H1 (cell line): Measurements from ENCODE around the gene RHOBTB1. TPM values are rescaled to one million over a fixed set of nuclear protein-coding genes. Genes with fewer than 3 reads are reported as not detected.

Source experiments
- CTCF ChIA-PET: fragments of 300-600 bp; sonication (Branson Sonifier 250); formaldehyde crosslinking; loops from one replicate; lab custom pipeline; 2021; ENCODE audit not compliant: partially characterized antibody; lab: Charles Lee
- POLR2A ChIA-PET: fragments of 300-600 bp; sonication (Branson Sonifier 250); formaldehyde crosslinking; loops from one replicate; lab custom pipeline; 2021; ENCODE audit warnings: inconsistent platforms; ENCODE audit not compliant: partially characterized antibody; lab: Charles Lee
- DNase-seq, 2 experiments: peaks; one replicate each; pipeline versions ENCODE4 v3.0.0 to v3.0.0-alpha.2; 2010 to 2022; ENCODE audit warnings: low spot score in 2 of 2, low read depth in 1 of 2, mixed read lengths in 1 of 2
- FAIRE-seq: peaks from 2 replicates; lab custom pipeline; 2011; peaks lifted over from hg19 to GRCh38; lab: Jason Lieb, UNC
- H2AFZ ChIP-seq: 2 replicates; pipeline ENCODE4 v1.8.1; 2012; ENCODE audit warnings: low read length, inconsistent platforms
- H2AK5ac ChIP-seq: 2 replicates; pipeline ENCODE4 v1.6.1; 2013; ENCODE audit warnings: low read depth, low read length
- H2BK120ac ChIP-seq: replicated peaks from 2 replicates; pipeline ENCODE3; 2013; ENCODE audit warnings: low read depth, low read length, inconsistent platforms
- H2BK12ac ChIP-seq: 2 replicates; pipeline ENCODE4 v1.6.1; 2013; ENCODE audit warnings: low read depth, low read length
- H2BK15ac ChIP-seq: 2 replicates; pipeline ENCODE4 v1.6.1; 2013; ENCODE audit warnings: low read length
- H2BK20ac ChIP-seq: 2 replicates; pipeline ENCODE4 v1.6.1; 2013; ENCODE audit warnings: low read length
- H2BK5ac ChIP-seq: 2 replicates; pipeline ENCODE4 v1.6.1; 2013; ENCODE audit warnings: low read depth, low read length
- H3K14ac ChIP-seq: 2 replicates; pipeline ENCODE4 v1.6.1; 2013; ENCODE audit warnings: inconsistent platforms; ENCODE audit not compliant: insufficient read length
- H3K18ac ChIP-seq: 2 replicates; pipeline ENCODE4 v1.6.1; 2013; ENCODE audit warnings: low read length; ENCODE audit errors: extremely low read depth
- H3K23ac ChIP-seq: 2 replicates; pipeline ENCODE4 v1.6.1; 2013; ENCODE audit warnings: inconsistent platforms; ENCODE audit not compliant: insufficient read length
- H3K23me2 ChIP-seq: 2 replicates; pipeline ENCODE4 v1.6.1; 2013; ENCODE audit warnings: low read depth, low read length
- H3K27ac ChIP-seq: 2 replicates; pipeline ENCODE4 v1.6.1; 2011; ENCODE audit warnings: low read depth, low read length, inconsistent platforms
- H3K27me3 ChIP-seq, 4 experiments: replicated peaks in 1 of 4; 1 replicate in 1 of 4; 2 replicates in 3 of 4; pipeline versions ENCODE4 v1.6.1 to v1.8.1; 2011 to 2013; ENCODE audit warnings: low read length in 3 of 4, mild to moderate bottlenecking in 3 of 4, inconsistent platforms in 2 of 4, mixed read lengths in 2 of 4, moderate library complexity in 1 of 4; ENCODE audit not compliant: control insufficient read depth in 3 of 4, insufficient read depth in 3 of 4; ENCODE audit errors: extremely low read depth in 1 of 4
- H3K36me3 ChIP-seq, 4 experiments: 2 replicates each; pipeline versions ENCODE4 v1.6.1 to v1.8.1; 2011 to 2013; ENCODE audit warnings: mild to moderate bottlenecking in 4 of 4, low read length in 3 of 4, moderate library complexity in 2 of 4, control low read depth in 1 of 4, inconsistent platforms in 1 of 4; ENCODE audit not compliant: insufficient read depth in 4 of 4, control insufficient read depth in 2 of 4
- H3K4ac ChIP-seq: replicated peaks from 2 replicates; pipeline ENCODE3; 2013; ENCODE audit warnings: low read length, low read depth, mixed read lengths, inconsistent platforms; ENCODE audit not compliant: insufficient read length
- H3K4me1 ChIP-seq, 4 experiments: replicated peaks in 1 of 4; 1 replicate in 1 of 4; 2 replicates in 3 of 4; pipeline versions ENCODE4 v1.6.1 to v1.8.1; 2011 to 2013; ENCODE audit warnings: low read length in 3 of 4, inconsistent platforms in 2 of 4, mixed read lengths in 1 of 4; ENCODE audit not compliant: insufficient read depth in 4 of 4, control insufficient read depth in 3 of 4
- H3K4me2 ChIP-seq, 2 experiments: 2 replicates each; pipeline versions ENCODE4 v1.6.1 to v1.8.1; 2011 to 2013; ENCODE audit warnings: low read depth in 2 of 2, low read length in 2 of 2, control low read depth in 1 of 2, inconsistent platforms in 1 of 2, mild to moderate bottlenecking in 1 of 2; ENCODE audit not compliant: insufficient read depth in 1 of 2
- H3K4me3 ChIP-seq, 4 experiments: fragments of 200-600, 300-600 bp in 1 of 4; sonication (generic), shearing (Covaris generic), sonication (Bioruptor Twin) in 1 of 4; 2 replicates each; pipeline versions ENCODE4 v1.5.1 to v1.8.1; 2011 to 2016; ENCODE audit warnings: low read length in 4 of 4, low read depth in 3 of 4, control low read depth in 2 of 4, inconsistent platforms in 2 of 4, mild to moderate bottlenecking in 2 of 4, mixed read lengths in 1 of 4, moderate library complexity in 1 of 4; ENCODE audit not compliant: insufficient read depth in 2 of 4; ENCODE audit errors: extremely low read depth in 1 of 4
- H3K56ac ChIP-seq: replicated peaks from 2 replicates; pipeline ENCODE3; 2013; ENCODE audit warnings: low read depth, mild to moderate bottlenecking, mixed read lengths, low read length, inconsistent platforms; ENCODE audit not compliant: insufficient read length
- H3K79me1 ChIP-seq: 2 replicates; pipeline ENCODE4 v1.6.1; 2013; ENCODE audit warnings: low read depth, low read length, control low read depth
- H3K79me2 ChIP-seq, 2 experiments: 2 replicates each; pipeline versions ENCODE4 v1.6.1 to v1.8.1; 2012 to 2013; ENCODE audit warnings: low read length in 2 of 2, mild to moderate bottlenecking in 2 of 2, inconsistent platforms in 1 of 2; ENCODE audit not compliant: insufficient read depth in 2 of 2, control insufficient read depth in 1 of 2
- H3K9ac ChIP-seq, 4 experiments: replicated peaks in 1 of 4; 1 replicate in 1 of 4; 2 replicates in 3 of 4; pipeline versions ENCODE4 v1.6.1 to v1.8.1; 2011 to 2013; ENCODE audit warnings: low read depth in 3 of 4, low read length in 3 of 4, control low read depth in 2 of 4, mild to moderate bottlenecking in 2 of 4, moderate library complexity in 2 of 4, inconsistent platforms in 1 of 4; ENCODE audit errors: extremely low read depth in 1 of 4
- H3K9me3 ChIP-seq, 2 experiments: 2 replicates each; pipeline versions ENCODE4 v1.6.1 to v1.8.1; 2012 to 2013; ENCODE audit warnings: mild to moderate bottlenecking in 2 of 2, moderate library complexity in 2 of 2, control low read depth in 1 of 2, inconsistent platforms in 1 of 2, low read depth in 1 of 2, low read length in 1 of 2, mixed read lengths in 1 of 2; ENCODE audit not compliant: insufficient read depth in 2 of 2
- H4K20me1 ChIP-seq, 2 experiments: replicated peaks in 1 of 2; 2 replicates each; pipeline versions ENCODE3 to v1.8.1; 2011 to 2013; ENCODE audit warnings: inconsistent platforms in 2 of 2, low read length in 2 of 2, mild to moderate bottlenecking in 1 of 2; ENCODE audit not compliant: insufficient read depth in 2 of 2, control insufficient read depth in 1 of 2
- H4K5ac ChIP-seq: 2 replicates; pipeline ENCODE4 v1.6.1; 2013; ENCODE audit warnings: low read length, low read depth, mixed read lengths, inconsistent platforms; ENCODE audit not compliant: insufficient read length
- H4K8ac ChIP-seq: 2 replicates; pipeline ENCODE4 v1.8.0; 2013; ENCODE audit warnings: mild to moderate bottlenecking, moderate library complexity, low read length, inconsistent platforms; ENCODE audit not compliant: insufficient read depth; ENCODE audit errors: extremely low read depth
- H4K91ac ChIP-seq: replicated peaks from 2 replicates; pipeline ENCODE3; 2013; ENCODE audit warnings: low read length, mixed read lengths, inconsistent platforms; ENCODE audit not compliant: insufficient read length
- CBX5 ChIP-seq: fragments of 300-800, 300-1000 bp; sonication (generic); IDR thresholded peaks from 2 replicates; pipeline ENCODE4 v1.7.1; 2016; ENCODE audit warnings: antibody characterized with exemption, low read length, low read depth
- KDM5A ChIP-seq: fragments of 200-600 bp; IDR thresholded peaks from 2 replicates; pipeline ENCODE4 v1.7.1; 2012; ENCODE audit warnings: mild to moderate bottlenecking, low read length, inconsistent platforms, mixed read lengths
- WGBS, 2 experiments: shearing (Covaris generic) in 1 of 2; methylation state at CpG; one replicate each; pipeline versions ENCODE4 v1.1.6 to v1.1.7; 2013 to 2015; ENCODE audit warnings: low lambda C conversion rate in 2 of 2, mixed read lengths in 2 of 2, inconsistent platforms in 1 of 2, low coverage in 1 of 2, missing lambda C conversion rate in 1 of 2; ENCODE audit not compliant: insufficient replicate concordance in 2 of 2, insufficient coverage in 1 of 2, insufficient read length in 1 of 2; ENCODE audit errors: extremely low coverage in 1 of 2, missing lambda C conversion rate in 1 of 2; 5-methylcytosine and 5-hydroxymethylcytosine counted together
- polyA plus RNA-seq, 7 experiments: library from polyadenylated mRNA; depleted of rRNA in 3 of 7; stranded (reverse) in 5 of 7; unstranded in 2 of 7; fragments of >200 nt in 5 of 7; fragments of 200-250 nt in 2 of 7; gene quantifications; 1 replicate in 5 of 7; 2 replicates in 1 of 7; 4 replicates in 1 of 7; pipeline versions ENCODE4 v1.2.1 to v1.2.3, GENCODE V29; 2011 to 2013; ENCODE audit warnings: missing spikeins in 2 of 7, mixed read lengths in 2 of 7
- total RNA-seq: library from RNA; stranded (reverse); fragmentation: NEBNext Ultra II Directional; extraction: Animal tissue kit (Norgen Biotek cat#: 25700); gene quantifications from 2 replicates; pipeline ENCODE4 v1.2.1, GENCODE V29; 2021

RHOBTB1 gene
- total and polyA plus RNA-seq, 2 of the 8 experiments (the other 6 are each of a cell fraction or from before 2014, with no cell fraction given) = 6.1 to 7.4 TPM

GRCh38 chr10:60975716-60976115 lies 31.7 kb upstream of the RHOBTB1 start:
- Histone ChIP-seq H3K4ac (no peak overlapping the region), H4K20me1 (no peaks in the 10 kb centered on the region), H3K79me2 (no peaks in the 10 kb centered on the region), H2BK12ac (no peak overlapping the region), H3K9me3 (no peaks in the 10 kb centered on the region), H3K14ac (no peak overlapping the region), H3K4me2 (no peak overlapping the region), H2AFZ (no peak overlapping the region), H3K4me3 (no peak overlapping the region), H4K8ac (no peak overlapping the region), H3K36me3 (no peaks in the 10 kb centered on the region), H4K91ac (no peak overlapping the region), H3K27me3 (no peaks in the 10 kb centered on the region), H3K4me1 (no peaks in the 10 kb centered on the region), H3K27ac (no peak overlapping the region), H2BK120ac (no peak overlapping the region), H3K23ac (no peak overlapping the region), H3K18ac (no peak overlapping the region), H3K23me2 (no peaks in the 10 kb centered on the region), H2BK15ac (no peak overlapping the region), H3K9ac (no peak overlapping the region), H3K79me1 (no peaks in the 10 kb centered on the region), H2BK20ac (no peak overlapping the region), H4K5ac (no peak overlapping the region), H2AK5ac (no peak overlapping the region), H2BK5ac (no peak overlapping the region), H3K56ac (no peak overlapping the region)
- TF ChIP-seq KDM5A (no peak), CBX5 (no peak)
- ChIA-PET CTCF (no interaction called here), POLR2A (interaction anchor here (1.2 kb wide), 1 partner anchor 33 kb away, joined by 4 read pairs; no protein-coding TSS in a partner anchor)
- FAIRE-seq (no peak), DNase-seq (no peak)
- WGBS, 2 experiments = 86% methylated on average over 1 of the region's 1 CpG; no CpG with 5 or more reads in 1 of the 2 experiments
